HepG2 (cell line): Measurements from ENCODE around the gene ABAT. TPM values are rescaled to one million over a fixed set of nuclear protein-coding genes. Genes with fewer than 3 reads are reported as not detected.

Experiments
- ATAC-seq: fragments of 200-7000 bp; cut with Tn5 transposase; 3 replicates; pipeline ENCODE4 v1.9.1; 2020; ENCODE audit warnings: mild to moderate bottlenecking, moderate library complexity
- BruUV-seq: library from RNA; stranded (reverse); fragments of 400-500 nt; replicated peaks from 2 replicates; lab custom pipeline; 2021; lab: Mats Ljungman, UMichigan
- CTCF ChIA-PET: fragments of 300-600 bp; formaldehyde crosslinking; extraction: SDS; loops from one replicate; lab custom pipeline; 2021; ENCODE audit warnings: low total read pairs, inconsistent platforms, low intra/inter-chr PET ratio; lab: Yijun Ruan, JAX
- POLR2A ChIA-PET: fragments of 350-600 bp; sonication (Branson Sonifier 250); formaldehyde crosslinking; loops from one replicate; lab custom pipeline; 2020; ENCODE audit warnings: antibody characterized with exemption, inconsistent platforms; lab: Yijun Ruan, JAX
- DNase-seq: peaks from one replicate; pipeline ENCODE4 v3.0.0-alpha.2; 2015; ENCODE audit warnings: low spot score
- FAIRE-seq: peaks from 3 replicates; lab custom pipeline; 2011; peaks lifted over from hg19 to GRCh38; lab: Jason Lieb, UNC
- H2AFZ ChIP-seq: one replicate; pipeline ENCODE4 v1.6.1; 2011; ENCODE audit warnings: low read length, inconsistent platforms
- H3K27ac ChIP-seq: fragments of 300-600 bp; 3 replicates; pipeline ENCODE4 v1.8.0; 2011; ENCODE audit warnings: mixed run types, mild to moderate bottlenecking, mixed read lengths, low read length, inconsistent platforms; ENCODE audit not compliant: insufficient read depth; ENCODE audit errors: extremely low read length
- H3K27me3 ChIP-seq, 2 experiments: fragments of 200-600 bp in 1 of 2; 2 replicates in 1 of 2; 3 replicates in 1 of 2; pipeline versions ENCODE4 v1.6.0 to v1.8.0; 2011; ENCODE audit warnings: low read length in 2 of 2, mild to moderate bottlenecking in 2 of 2, moderate library complexity in 2 of 2, inconsistent platforms in 1 of 2; ENCODE audit not compliant: insufficient read depth in 2 of 2, control insufficient read depth in 1 of 2
- H3K36me3 ChIP-seq, 2 experiments: fragments of 200-600 bp in 1 of 2; replicated peaks in 1 of 2; 2 replicates in 1 of 2; 3 replicates in 1 of 2; pipeline versions ENCODE4 v1.5.1 to v1.8.0; 2011; ENCODE audit warnings: low read length in 2 of 2, inconsistent platforms in 1 of 2; ENCODE audit not compliant: insufficient read depth in 2 of 2, control insufficient read depth in 1 of 2
- H3K4me1 ChIP-seq: 2 replicates; pipeline ENCODE4 v1.5.1; 2012; ENCODE audit warnings: low read length, inconsistent platforms; ENCODE audit not compliant: insufficient read depth
- H3K4me2 ChIP-seq: 2 replicates; pipeline ENCODE4 v1.6.0; 2011; ENCODE audit warnings: low read depth, low read length, inconsistent platforms
- H3K4me3 ChIP-seq, 3 experiments: fragments of 200-600 bp in 1 of 3; sonication (generic), shearing (Covaris generic) in 1 of 3; replicated peaks in 1 of 3; 2 replicates each; pipeline ENCODE4 v1.5.1; 2011 to 2016; ENCODE audit warnings: low read length in 3 of 3, inconsistent platforms in 2 of 3, low read depth in 2 of 3, mild to moderate bottlenecking in 2 of 3, control low read depth in 1 of 3, mixed read lengths in 1 of 3; ENCODE audit not compliant: insufficient read depth in 1 of 3
- H3K79me2 ChIP-seq: one replicate; pipeline ENCODE4 v1.6.1; 2011; ENCODE audit warnings: low read length, inconsistent platforms; ENCODE audit not compliant: insufficient read depth
- H3K9ac ChIP-seq: 2 replicates; pipeline ENCODE4 v1.6.0; 2011; ENCODE audit warnings: mild to moderate bottlenecking, low read depth, low read length, inconsistent platforms; ENCODE audit not compliant: insufficient read depth
- H3K9me3 ChIP-seq: 2 replicates; pipeline ENCODE4 v1.5.1; 2012; ENCODE audit warnings: mild to moderate bottlenecking, low read length
- H4K20me1 ChIP-seq: 2 replicates; pipeline ENCODE4 v1.6.0; 2011; ENCODE audit warnings: inconsistent platforms, mild to moderate bottlenecking, low read length, moderate library complexity; ENCODE audit not compliant: insufficient read depth
- NCOA5 ChIP-seq: sonication (generic); formaldehyde crosslinking; IDR thresholded peaks from 2 replicates; pipeline ENCODE4 v1.4.0; 2020; ENCODE audit warnings: missing genetic modification reagents
- ZBTB20 ChIP-seq: sonication (generic); formaldehyde crosslinking; IDR thresholded peaks from 2 replicates; pipeline ENCODE4 v1.8.1; 2023; ENCODE audit warnings: missing genetic modification reagents, low read depth, mild to moderate bottlenecking, borderline replicate concordance
- WGBS: methylation state at CpG from one replicate; pipeline ENCODE4 v1.1.6; 2017; ENCODE audit warnings: low lambda C conversion rate; 5-methylcytosine and 5-hydroxymethylcytosine counted together
- in situ Hi-C: cut with HindIII; loops from 2 replicates; pipeline ENCODE4 v1.10.0; 2017; ENCODE audit warnings: low pct_unique_long_range_greater_than_20kb; ENCODE audit not compliant: extremely low pct_ligation_motif_present
- intact Hi-C: fragments of 100-400 bp; cut with micrococcal nuclease; formaldehyde crosslinking; loops from one replicate; pipeline ENCODE4 v1.10.0; 2022; ENCODE audit not compliant: unreplicated experiment
- polyA plus RNA-seq, 8 experiments: library from polyadenylated mRNA; depleted of rRNA in 3 of 8; stranded (reverse) in 7 of 8; unstranded in 1 of 8; fragments of >200 nt; fragmentation: Illumina TruSeq in 4 of 8; extraction: Trizol in 4 of 8; gene quantifications; 2 replicates each; pipeline versions ENCODE4 v1.2.1 to v1.2.3, GENCODE V29; 2011 to 2016; ENCODE audit warnings: low read depth in 4 of 8, missing spikeins in 1 of 8, mixed read lengths in 1 of 8; ENCODE audit not compliant: insufficient read depth in 1 of 8
- total RNA-seq, 5 experiments: library from RNA; depleted of rRNA; stranded (reverse); fragments of >200 nt; fragmentation: Illumina TruSeq; extraction: Trizol; gene quantifications; 2 replicates each; pipeline ENCODE4 v1.2.3, GENCODE V29; 2016; ENCODE audit warnings: low read depth in 1 of 5
- TF ChIP-seq, protein P1 (sequence below): sonication (generic); formaldehyde crosslinking; IDR thresholded peaks from 2 replicates; pipeline ENCODE4 v1.5.1; 2020; ENCODE audit warnings: mild to moderate bottlenecking, missing genetic modification reagents, moderate library complexity
- TF ChIP-seq, protein P2 (sequence below): IDR thresholded peaks from 2 replicates; pipeline ENCODE4 v1.6.1; 2016; ENCODE audit warnings: missing compliant biosample characterization, missing genetic modification reagents, borderline replicate concordance
- TF ChIP-seq, protein P3 (sequence below): IDR thresholded peaks from 2 replicates; pipeline ENCODE4 v1.6.1; 2016; ENCODE audit warnings: mild to moderate bottlenecking, missing biosample characterization, missing genetic modification reagents

Gene ABAT
- total and polyA plus RNA-seq, 2 of the 13 experiments (the other 11 are each of a cell fraction or from before 2014, with no cell fraction given), result 47.6 to 97.3 TPM

DNA sequence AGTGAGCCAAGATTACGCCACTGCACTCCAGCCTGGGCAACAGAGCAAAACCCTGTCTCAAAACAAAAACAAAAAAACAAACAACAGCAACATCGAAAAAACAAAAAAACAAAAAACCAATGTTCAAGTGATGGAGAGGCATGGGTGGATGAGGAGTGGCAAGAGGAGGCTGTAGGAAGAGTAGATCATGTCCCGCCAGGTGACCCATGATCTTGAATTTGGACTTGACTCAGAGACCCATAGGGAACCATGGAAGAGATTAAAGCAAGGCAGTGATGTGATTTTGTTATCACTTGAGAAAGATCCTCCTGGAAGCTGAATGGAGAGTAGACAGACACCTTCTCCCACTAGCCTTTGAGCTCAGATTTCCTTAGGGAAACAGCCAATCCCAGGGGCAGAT is 11.2 kb downstream of the ABAT start:
- H3K4me1 ChIP-seq, result peaks cover 39% of the 10 kb centered on the region
- peaks cover 6% of the 10 kb centered on the region for H3K79me2 ChIP-seq
- no peak overlapping the region for H2AFZ ChIP-seq
- H3K36me3 ChIP-seq, result peaks cover 6 to 25% of the 10 kb centered on the region in 2 experiments
- ATAC-seq (no peak), DNase-seq (no peak)
- WGBS, result 68% methylated on average over 3 of the region's 3 CpGs
- CTCF ChIA-PET, result no interaction called here
- no peak for TF ChIP-seq ZBTB20
- TF ChIP-seq, protein P1, sequence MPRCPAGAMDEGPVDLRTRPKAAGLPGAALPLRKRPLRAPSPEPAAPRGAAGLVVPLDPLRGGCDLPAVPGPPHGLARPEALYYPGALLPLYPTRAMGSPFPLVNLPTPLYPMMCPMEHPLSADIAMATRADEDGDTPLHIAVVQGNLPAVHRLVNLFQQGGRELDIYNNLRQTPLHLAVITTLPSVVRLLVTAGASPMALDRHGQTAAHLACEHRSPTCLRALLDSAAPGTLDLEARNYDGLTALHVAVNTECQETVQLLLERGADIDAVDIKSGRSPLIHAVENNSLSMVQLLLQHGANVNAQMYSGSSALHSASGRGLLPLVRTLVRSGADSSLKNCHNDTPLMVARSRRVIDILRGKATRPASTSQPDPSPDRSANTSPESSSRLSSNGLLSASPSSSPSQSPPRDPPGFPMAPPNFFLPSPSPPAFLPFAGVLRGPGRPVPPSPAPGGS, result 0 out of 2 replicates have a peak, but pooled peaks have one; percentile 5
- TF ChIP-seq, all 625 proteins: peak for 1
- no peaks in the 10 kb centered on the region for H3K27me3 ChIP-seq
- H3K9me3 ChIP-seq, result peaks cover 18% of the 10 kb centered on the region
- no peak overlapping the region for H3K9ac ChIP-seq
- intact Hi-C loops, result no loop called here
- peak overlapping the region; percentile 1 for H3K27ac ChIP-seq
- BruUV-seq, result no TSS peak
- POLR2A ChIA-PET, result no interaction called here
- no peak for FAIRE-seq
- 0 out of 2 replicates have a peak, but pooled peaks cover 4% of the 10 kb centered on the region for H4K20me1 ChIP-seq
- H3K4me2 ChIP-seq, result 0 out of 2 replicates have a peak overlapping the region, but pooled peaks have one; percentile 0
- in situ Hi-C loops, result no loop called here
- no peak overlapping the region for H3K4me3 ChIP-seq

DNA sequence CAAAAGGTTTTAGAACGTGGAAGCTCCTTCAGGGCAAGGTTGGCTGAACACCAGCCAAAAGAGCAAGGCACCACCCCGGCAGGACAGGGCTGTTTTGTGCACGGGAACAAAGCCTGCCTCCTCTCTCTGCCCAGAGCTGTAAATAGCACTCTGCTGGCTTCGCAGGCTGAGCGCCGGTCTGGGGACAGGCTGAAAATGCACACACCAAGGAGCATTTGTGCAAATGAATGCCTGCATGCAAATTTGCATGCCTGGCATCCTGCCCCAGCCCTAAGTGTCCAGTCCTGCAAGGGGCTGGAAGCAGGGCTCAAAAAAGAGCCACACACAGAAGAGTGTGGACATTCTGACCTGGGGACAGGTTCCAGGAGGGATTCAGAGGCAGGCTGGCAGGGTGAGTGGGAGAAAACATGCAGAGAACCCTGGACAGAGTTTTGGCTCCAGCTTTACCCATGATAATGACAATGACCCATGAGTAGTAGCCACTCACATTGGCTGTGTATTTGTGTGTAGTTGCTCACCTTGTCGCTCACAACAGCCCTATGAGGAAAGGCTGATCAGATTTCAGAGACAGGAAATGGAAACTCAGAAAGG is 11.7 kb downstream of the ABAT start:
- Histone ChIP-seq H2AFZ (no peak overlapping the region), H3K9me3 (peaks cover 18% of the 10 kb centered on the region), H3K4me2 (0 out of 2 replicates have a peak overlapping the region, but pooled peaks have one; percentile 2), H3K27me3 (no peaks in the 10 kb centered on the region), H3K36me3 (peaks cover 6 to 26% of the 10 kb centered on the region in 2 experiments), H3K4me3 (no peak overlapping the region), H4K20me1 (0 out of 2 replicates have a peak, but pooled peaks cover 4% of the 10 kb centered on the region), H3K9ac (no peak overlapping the region), H3K27ac (peak overlapping the region; percentile 6), H3K4me1 (peaks cover 35% of the 10 kb centered on the region), H3K79me2 (peaks cover 6% of the 10 kb centered on the region)
- in situ Hi-C loops, result no loop called here
- ChIA-PET POLR2A (no interaction called here), CTCF (no interaction called here)
- intact Hi-C loops, result no loop called here
- 78% methylated on average over 7 of the region's 7 CpGs for WGBS
- no peak for DNase-seq
- BruUV-seq, result no TSS peak
- peak; percentile 62 for ATAC-seq
- FAIRE-seq, result no peak
- TF ChIP-seq, protein P2, sequence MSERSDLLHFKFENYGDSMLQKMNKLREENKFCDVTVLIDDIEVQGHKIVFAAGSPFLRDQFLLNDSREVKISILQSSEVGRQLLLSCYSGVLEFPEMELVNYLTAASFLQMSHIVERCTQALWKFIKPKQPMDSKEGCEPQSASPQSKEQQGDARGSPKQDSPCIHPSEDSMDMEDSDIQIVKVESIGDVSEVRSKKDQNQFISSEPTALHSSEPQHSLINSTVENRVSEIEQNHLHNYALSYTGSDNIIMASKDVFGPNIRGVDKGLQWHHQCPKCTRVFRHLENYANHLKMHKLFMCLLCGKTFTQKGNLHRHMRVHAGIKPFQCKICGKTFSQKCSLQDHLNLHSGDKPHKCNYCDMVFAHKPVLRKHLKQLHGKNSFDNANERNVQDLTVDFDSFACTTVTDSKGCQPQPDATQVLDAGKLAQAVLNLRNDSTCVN, result 0 out of 2 replicates have a peak, but pooled peaks have one; percentile 21
- TF ChIP-seq, protein P3, sequence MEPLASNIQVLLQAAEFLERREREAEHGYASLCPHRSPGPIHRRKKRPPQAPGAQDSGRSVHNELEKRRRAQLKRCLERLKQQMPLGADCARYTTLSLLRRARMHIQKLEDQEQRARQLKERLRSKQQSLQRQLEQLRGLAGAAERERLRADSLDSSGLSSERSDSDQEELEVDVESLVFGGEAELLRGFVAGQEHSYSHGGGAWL (CRISPR knock-in tag), result 0 out of 2 replicates have a peak, but pooled peaks have one; percentile 41
- 0 out of 2 replicates have a peak, but pooled peaks have one; percentile 45 for TF ChIP-seq NCOA5 (CRISPR knock-in tag)
